Jurkat, Clone E6-1 (cell line): Measurements from ENCODE around the gene THRB.

ENCODE experiments used
- DNase-seq: peaks from one replicate; pipeline ENCODE4 v3.0.0-alpha.2; 2011; ENCODE audit warnings: low read depth, low spot score
- H3K4me3 ChIP-seq: 2 replicates; pipeline ENCODE4 v1.5.1; 2011; ENCODE audit warnings: mild to moderate bottlenecking, low read length, control low read depth, moderate library complexity

THRB gene

GRCh38 chr3:24229468-24230221 is 265.0 kb downstream of the THRB start:
- no peak for DNase-seq
- no peak overlapping the region for H3K4me3 ChIP-seq

GRCh38 chr3:24227635-24228034 is 267.0 kb downstream of the THRB start:
- DNase-seq = no peak
- H3K4me3 ChIP-seq = no peak overlapping the region

GRCh38 chr3:24226397-24226796 is 268.3 kb downstream of the THRB start:
- H3K4me3 ChIP-seq = no peak overlapping the region
- no peak for DNase-seq

- no peak overlapping the region for H3K4me3 ChIP-seq
- DNase-seq = no peak
Observed at GRCh38 chr3:24225385-24225950, 269.2 kb downstream of the THRB start.

- no peak for DNase-seq
- no peak overlapping the region for H3K4me3 ChIP-seq
Observed at GRCh38 chr3:24224666-24225384, 269.8 kb downstream of the THRB start.

- H3K4me3 ChIP-seq = no peak overlapping the region
- DNase-seq = no peak
Observed at GRCh38 chr3:24222165-24222805, 272.4 kb downstream of the THRB start.

- no peak overlapping the region for H3K4me3 ChIP-seq
- no peak for DNase-seq
Observed at GRCh38 chr3:24220859-24221657, 273.6 kb downstream of the THRB start.

GRCh38 chr3:24215502-24215901 is 279.1 kb downstream of the THRB start:
- H3K4me3 ChIP-seq = no peak overlapping the region
- no peak for DNase-seq

GRCh38 chr3:24211381-24211780 is 283.3 kb downstream of the THRB start:
- DNase-seq = no peak
- H3K4me3 ChIP-seq = no peak overlapping the region

- no peak for DNase-seq
- no peak overlapping the region for H3K4me3 ChIP-seq
Observed at GRCh38 chr3:24202071-24202470, 292.6 kb downstream of the THRB start.

GRCh38 chr3:24201301-24201700 is 293.3 kb downstream of the THRB start:
- no peak for DNase-seq
- H3K4me3 ChIP-seq = no peak overlapping the region

- H3K4me3 ChIP-seq = no peak overlapping the region
- no peak for DNase-seq
Observed at GRCh38 chr3:24199775-24200247, 294.8 kb downstream of the THRB start.

- no peak for DNase-seq
- H3K4me3 ChIP-seq = no peak overlapping the region
Observed at GRCh38 chr3:24199300-24199699, 295.4 kb downstream of the THRB start.

- no peak overlapping the region for H3K4me3 ChIP-seq
- no peak for DNase-seq
Observed at GRCh38 chr3:24198728-24199127, 295.9 kb downstream of the THRB start.

GRCh38 chr3:24197809-24198208 is 296.8 kb downstream of the THRB start:
- H3K4me3 ChIP-seq = no peak overlapping the region
- no peak for DNase-seq

GRCh38 chr3:24196526-24196925 is 298.1 kb downstream of the THRB start:
- no peak for DNase-seq
- H3K4me3 ChIP-seq = no peak overlapping the region

- no peak overlapping the region for H3K4me3 ChIP-seq
- DNase-seq = no peak
Observed at GRCh38 chr3:24195504-24196230, 299.0 kb downstream of the THRB start.

- no peak for DNase-seq
- no peak overlapping the region for H3K4me3 ChIP-seq
Observed at GRCh38 chr3:24192469-24193056, 302.1 kb downstream of the THRB start.
